ENCODE data around the gene BROX. TPM values are rescaled to one million over a fixed set of nuclear protein-coding genes. Genes with fewer than 3 reads are reported as not detected.

The BROX gene
- total and polyA plus RNA-seq, 4 donors: 12.4 to 93.8 (median 31.1) TPM

DNA sequence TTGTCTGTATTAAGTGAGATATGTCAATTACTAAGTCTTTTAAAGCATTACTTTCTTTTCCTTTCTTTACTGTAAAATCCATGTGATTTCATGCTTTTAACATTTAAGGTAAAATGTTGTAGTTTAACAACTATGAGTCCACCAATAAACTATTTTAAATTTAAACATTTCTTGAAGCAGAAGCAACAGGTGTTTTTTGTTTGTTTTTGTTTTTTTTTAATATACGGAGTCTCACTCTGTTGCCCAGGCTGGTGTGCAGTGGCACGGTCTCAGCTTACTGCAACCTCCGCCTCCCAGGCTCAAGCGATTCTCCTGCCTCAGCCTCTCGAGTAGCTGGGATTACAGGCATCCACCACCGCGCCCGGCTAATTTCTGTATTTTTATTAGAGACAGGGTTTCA lies 15.6 kb upstream of the BROX start:
- Histone ChIP-seq H3K4me1 (ENCODE audit: control insufficient read depth in 5 of 5, insufficient read depth in 5 of 5, low read length in 5 of 5) (peaks cover 0 to 3% (median 0%) of the 10 kb centered on the region in 5 donors), H3K9me3 (ENCODE audit: control insufficient read depth in 4 of 4, insufficient read depth in 3 of 4, low read length in 3 of 4) (no peaks in the 10 kb centered on the region), H3K27ac (ENCODE audit: low read depth in 1 of 2, low read length in 1 of 2) (no peak overlapping the region), H3K36me3 (ENCODE audit: control insufficient read depth in 4 of 4, insufficient read depth in 4 of 4, low read length in 4 of 4) (peaks cover 0 to 5% (median 3%) of the 10 kb centered on the region in 4 donors), H3K27me3 (ENCODE audit: control insufficient read depth in 3 of 3, insufficient read depth in 3 of 3, low read length in 2 of 3) (no peaks in the 10 kb centered on the region), H3K9ac (ENCODE audit: insufficient read depth in 1 of 2, low read length in 2 of 2) (no peak overlapping the region), H3K4me3 (no peak overlapping the region)
- WGBS, 2 donors: 97 to 98% methylated on average over 8 of the region's 8 CpGs
- DNase-seq: no peak
- ATAC-seq (ENCODE audit: insufficient read depth, low FRiP score): no peak
- TF ChIP-seq, protein P1, sequence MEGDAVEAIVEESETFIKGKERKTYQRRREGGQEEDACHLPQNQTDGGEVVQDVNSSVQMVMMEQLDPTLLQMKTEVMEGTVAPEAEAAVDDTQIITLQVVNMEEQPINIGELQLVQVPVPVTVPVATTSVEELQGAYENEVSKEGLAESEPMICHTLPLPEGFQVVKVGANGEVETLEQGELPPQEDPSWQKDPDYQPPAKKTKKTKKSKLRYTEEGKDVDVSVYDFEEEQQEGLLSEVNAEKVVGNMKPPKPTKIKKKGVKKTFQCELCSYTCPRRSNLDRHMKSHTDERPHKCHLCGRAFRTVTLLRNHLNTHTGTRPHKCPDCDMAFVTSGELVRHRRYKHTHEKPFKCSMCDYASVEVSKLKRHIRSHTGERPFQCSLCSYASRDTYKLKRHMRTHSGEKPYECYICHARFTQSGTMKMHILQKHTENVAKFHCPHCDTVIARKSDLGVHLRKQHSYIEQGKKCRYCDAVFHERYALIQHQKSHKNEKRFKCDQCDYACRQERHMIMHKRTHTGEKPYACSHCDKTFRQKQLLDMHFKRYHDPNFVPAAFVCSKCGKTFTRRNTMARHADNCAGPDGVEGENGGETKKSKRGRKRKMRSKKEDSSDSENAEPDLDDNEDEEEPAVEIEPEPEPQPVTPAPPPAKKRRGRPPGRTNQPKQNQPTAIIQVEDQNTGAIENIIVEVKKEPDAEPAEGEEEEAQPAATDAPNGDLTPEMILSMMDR (IDR thresholded peaks at IDR 0.05; ENCODE audit: control extremely low read depth, extremely low read depth): no peak

DNA sequence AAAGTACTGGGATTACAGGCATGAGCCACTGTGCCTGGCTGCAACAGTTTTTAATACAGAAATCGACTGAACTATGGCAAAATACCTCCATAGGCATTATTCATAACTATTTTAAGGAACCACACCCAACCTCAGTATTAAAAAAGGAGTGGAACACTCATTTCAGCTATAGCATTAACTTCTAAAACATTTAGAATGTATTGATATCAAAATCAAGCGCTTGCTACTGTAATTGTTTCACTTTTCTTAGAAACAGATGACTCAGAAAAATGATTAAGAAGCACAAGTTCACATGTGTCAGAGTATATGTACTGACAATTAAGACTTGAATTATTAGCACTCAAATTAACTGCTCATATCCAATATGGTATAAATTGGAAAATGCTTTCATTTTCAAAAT lies 15.2 kb upstream of the BROX start:
- no peak overlapping the region for H3K4me3 ChIP-seq
- no peaks in the 10 kb centered on the region for H3K27me3 ChIP-seq (ENCODE audit: control insufficient read depth in 3 of 3, insufficient read depth in 3 of 3, low read length in 2 of 3)
- ATAC-seq (ENCODE audit: insufficient read depth, low FRiP score) (no peak), DNase-seq (no peak)
- H3K4me1 ChIP-seq (ENCODE audit: control insufficient read depth in 5 of 5, insufficient read depth in 5 of 5, low read length in 5 of 5): peaks cover 0 to 3% (median 0%) of the 10 kb centered on the region in 5 donors
- WGBS, 2 donors: 97 to 98% methylated on average over 2 of the region's 2 CpGs
- no peaks in the 10 kb centered on the region for H3K9me3 ChIP-seq (ENCODE audit: control insufficient read depth in 4 of 4, insufficient read depth in 3 of 4, low read length in 3 of 4)
- H3K27ac ChIP-seq (ENCODE audit: low read depth in 1 of 2, low read length in 1 of 2): no peak overlapping the region
- TF ChIP-seq, protein P1 (IDR thresholded peaks at IDR 0.05; ENCODE audit: control extremely low read depth, extremely low read depth): no peak
- no peak overlapping the region for H3K9ac ChIP-seq (ENCODE audit: insufficient read depth in 1 of 2, low read length in 2 of 2)
- peaks cover 0 to 5% (median 2%) of the 10 kb centered on the region in 4 donors for H3K36me3 ChIP-seq (ENCODE audit: control insufficient read depth in 4 of 4, insufficient read depth in 4 of 4, low read length in 4 of 4)

DNA sequence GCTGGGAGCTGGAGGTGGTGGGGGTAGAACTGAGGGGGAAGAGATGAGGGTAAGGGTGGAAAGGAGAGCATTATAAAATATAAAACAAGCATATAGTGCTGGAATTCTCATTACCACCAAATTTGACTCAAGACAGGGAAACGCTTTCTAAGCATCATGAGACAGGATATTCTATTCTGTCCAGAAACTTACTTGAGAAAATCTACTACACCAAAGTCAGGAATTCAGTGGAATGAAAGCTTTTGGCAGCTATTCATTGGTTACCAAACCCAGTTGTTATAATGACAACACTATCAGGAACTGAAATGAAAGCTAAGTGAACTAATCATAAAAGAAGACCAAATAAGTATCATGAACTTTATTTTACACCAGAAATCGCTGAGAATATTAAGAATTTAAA lies 14.5 kb upstream of the BROX start:
- Histone ChIP-seq H3K27ac (ENCODE audit: low read depth in 1 of 2, low read length in 1 of 2) (no peak overlapping the region), H3K9me3 (ENCODE audit: control insufficient read depth in 4 of 4, insufficient read depth in 3 of 4, low read length in 3 of 4) (no peaks in the 10 kb centered on the region), H3K36me3 (ENCODE audit: control insufficient read depth in 4 of 4, insufficient read depth in 4 of 4, low read length in 4 of 4) (peaks cover 0 to 9% (median 3%) of the 10 kb centered on the region in 4 donors), H3K27me3 (ENCODE audit: control insufficient read depth in 3 of 3, insufficient read depth in 3 of 3, low read length in 2 of 3) (no peaks in the 10 kb centered on the region), H3K9ac (ENCODE audit: insufficient read depth in 1 of 2, low read length in 2 of 2) (no peak overlapping the region), H3K4me1 (ENCODE audit: control insufficient read depth in 5 of 5, insufficient read depth in 5 of 5, low read length in 5 of 5) (peaks cover 0 to 3% (median 0%) of the 10 kb centered on the region in 5 donors), H3K4me3 (no peak overlapping the region)
- ATAC-seq (ENCODE audit: insufficient read depth, low FRiP score): no peak
- TF ChIP-seq, protein P1 (IDR thresholded peaks at IDR 0.05; ENCODE audit: control extremely low read depth, extremely low read depth): no peak
- peak in 2 of 3 donors; percentile 41 to 58 for DNase-seq
- 89 to 91% methylated on average over 2 of the region's 2 CpGs for WGBS, 2 donors

DNA sequence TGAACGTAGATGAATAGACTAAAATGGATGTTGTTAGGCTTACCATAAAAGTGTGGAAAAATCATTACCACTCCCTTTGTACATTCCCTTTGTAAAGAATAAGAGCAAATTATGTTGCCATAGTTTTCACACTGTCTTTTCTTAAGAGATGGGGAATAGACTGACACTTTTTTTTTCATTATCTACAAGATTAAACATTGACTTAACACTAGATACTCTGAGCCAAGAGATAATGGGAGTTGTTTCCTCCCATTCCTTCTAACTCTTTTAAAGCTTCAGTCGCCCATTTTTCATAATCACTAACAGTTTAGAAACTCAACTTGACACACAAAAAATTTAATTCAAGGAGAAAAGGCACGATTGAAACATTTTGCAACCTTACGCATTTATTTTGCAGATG lies 10.2 kb upstream of the BROX start:
- no peaks in the 10 kb centered on the region for H3K9me3 ChIP-seq (ENCODE audit: control insufficient read depth in 4 of 4, insufficient read depth in 3 of 4, low read length in 3 of 4)
- H3K9ac ChIP-seq (ENCODE audit: insufficient read depth in 1 of 2, low read length in 2 of 2): no peak overlapping the region
- H3K4me3 ChIP-seq: no peak overlapping the region
- TF ChIP-seq, protein P1 (IDR thresholded peaks at IDR 0.05; ENCODE audit: control extremely low read depth, extremely low read depth): no peak
- peaks cover 0 to 3% (median 0%) of the 10 kb centered on the region in 5 donors for H3K4me1 ChIP-seq (ENCODE audit: control insufficient read depth in 5 of 5, insufficient read depth in 5 of 5, low read length in 5 of 5)
- DNase-seq: no peak
- ATAC-seq (ENCODE audit: insufficient read depth, low FRiP score): no peak
- no peaks in the 10 kb centered on the region for H3K27me3 ChIP-seq (ENCODE audit: control insufficient read depth in 3 of 3, insufficient read depth in 3 of 3, low read length in 2 of 3)
- peaks cover 0 to 9% (median 2%) of the 10 kb centered on the region in 4 donors for H3K36me3 ChIP-seq (ENCODE audit: control insufficient read depth in 4 of 4, insufficient read depth in 4 of 4, low read length in 4 of 4)
- WGBS, 2 donors: 71 to 79% methylated on average over 4 of the region's 4 CpGs
- H3K27ac ChIP-seq (ENCODE audit: low read depth in 1 of 2, low read length in 1 of 2): no peak overlapping the region

Measured in lung (tissue), 12 donors.